C4-2B (cell line): ENCODE measurements around the gene LRPAP1.

ENCODE experiments used
- ZFX ChIP-seq: fragments of 450-650 bp; IDR thresholded peaks from 2 replicates; pipeline ENCODE4 v1.6.1; 2017
- TF ChIP-seq, protein P1 (sequence below): fragments of 450-650 bp; conservative IDR thresholded peaks from 2 replicates; pipeline ENCODE4 v1.5.1; 2017; ENCODE audit warnings: mild to moderate bottlenecking

DNA sequence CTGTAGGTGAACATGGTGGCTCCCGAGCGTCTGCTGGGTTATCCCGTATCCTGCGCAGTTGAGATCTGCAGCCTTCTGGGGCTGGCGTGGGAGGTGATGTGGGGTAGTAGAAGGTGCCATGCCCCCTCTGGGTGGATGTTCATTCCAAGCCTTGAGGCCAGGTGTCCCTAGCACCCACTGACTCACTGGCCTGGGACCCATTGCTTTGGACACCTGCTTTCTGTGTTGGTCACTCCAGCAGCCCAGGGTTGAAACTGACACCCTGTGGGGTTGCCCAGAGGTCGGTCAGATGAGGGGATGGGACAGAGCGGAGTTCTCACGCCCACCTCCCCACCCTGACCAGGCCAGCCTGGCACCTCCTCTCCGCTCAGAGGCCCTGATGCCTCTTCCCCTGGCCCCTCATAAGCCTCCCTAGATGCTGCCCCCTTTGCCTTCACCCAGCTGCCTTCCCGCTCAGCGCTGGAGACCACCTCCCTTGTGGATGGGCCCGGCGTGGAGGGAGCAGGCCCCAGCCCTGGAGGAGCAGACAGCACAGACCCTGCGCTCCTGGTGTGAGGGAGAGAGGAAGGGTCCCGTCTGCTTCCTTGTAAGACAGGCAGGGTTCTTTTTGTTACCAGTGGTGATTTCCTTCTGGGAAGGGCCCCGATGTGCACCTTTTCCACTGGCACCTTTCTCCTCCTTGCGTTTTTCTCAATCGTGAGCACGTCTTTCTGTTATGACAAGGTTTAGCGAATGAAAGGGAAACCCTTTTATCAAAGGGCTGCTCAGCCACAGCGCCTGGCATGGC is 67.1 kb downstream of the LRPAP1 start:
- TF ChIP-seq, protein P1, sequence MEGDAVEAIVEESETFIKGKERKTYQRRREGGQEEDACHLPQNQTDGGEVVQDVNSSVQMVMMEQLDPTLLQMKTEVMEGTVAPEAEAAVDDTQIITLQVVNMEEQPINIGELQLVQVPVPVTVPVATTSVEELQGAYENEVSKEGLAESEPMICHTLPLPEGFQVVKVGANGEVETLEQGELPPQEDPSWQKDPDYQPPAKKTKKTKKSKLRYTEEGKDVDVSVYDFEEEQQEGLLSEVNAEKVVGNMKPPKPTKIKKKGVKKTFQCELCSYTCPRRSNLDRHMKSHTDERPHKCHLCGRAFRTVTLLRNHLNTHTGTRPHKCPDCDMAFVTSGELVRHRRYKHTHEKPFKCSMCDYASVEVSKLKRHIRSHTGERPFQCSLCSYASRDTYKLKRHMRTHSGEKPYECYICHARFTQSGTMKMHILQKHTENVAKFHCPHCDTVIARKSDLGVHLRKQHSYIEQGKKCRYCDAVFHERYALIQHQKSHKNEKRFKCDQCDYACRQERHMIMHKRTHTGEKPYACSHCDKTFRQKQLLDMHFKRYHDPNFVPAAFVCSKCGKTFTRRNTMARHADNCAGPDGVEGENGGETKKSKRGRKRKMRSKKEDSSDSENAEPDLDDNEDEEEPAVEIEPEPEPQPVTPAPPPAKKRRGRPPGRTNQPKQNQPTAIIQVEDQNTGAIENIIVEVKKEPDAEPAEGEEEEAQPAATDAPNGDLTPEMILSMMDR, result no peak
- no peak for TF ChIP-seq ZFX
